ENCODE measurements around the gene ZNF813. TPM values are rescaled to one million over a fixed set of nuclear protein-coding genes. Genes with fewer than 3 reads are reported as not detected.

ZNF813 gene
- total RNA-seq, 1 experiment from 2014 or later, result not detected

DNA sequence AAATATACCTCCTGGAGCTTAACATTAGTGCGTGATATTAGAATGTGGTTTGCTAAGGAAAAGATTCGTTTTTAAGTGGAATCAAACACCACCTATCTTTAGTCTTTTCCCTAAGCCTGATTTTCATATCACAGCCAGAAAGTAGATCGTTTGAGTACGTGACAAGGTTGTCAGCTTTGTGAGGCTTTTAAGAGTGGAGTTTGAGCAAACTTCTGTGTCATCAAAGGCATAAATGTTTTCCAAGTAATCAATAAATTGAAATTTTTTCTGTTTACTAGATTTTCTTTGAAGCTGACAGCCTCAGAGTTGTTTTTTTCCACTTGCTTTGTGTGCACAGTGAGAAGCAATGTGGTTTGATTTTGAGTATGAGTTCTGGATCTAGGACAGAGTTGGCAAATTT, 63.9 kb downstream of the ZNF813 start:
- Histone ChIP-seq H3K79me2 (ENCODE audit: insufficient read depth, low read length) (no peaks in the 10 kb centered on the region), H3K9me3 (ENCODE audit: control insufficient read depth in 1 of 2, insufficient read depth in 1 of 2, low read depth in 1 of 2, low read length in 2 of 2) (peaks cover 7 to 24% of the 10 kb centered on the region in 2 experiments; a peak in 2 of 4 replicates), H3K4me1 (ENCODE audit: control insufficient read depth in 1 of 2, insufficient read depth in 2 of 2, low read length in 2 of 2) (no peaks in the 10 kb centered on the region), H3K9me2 (ENCODE audit: insufficient read depth) (no peaks in the 10 kb centered on the region), H3K4me2 (ENCODE audit: low read length) (no peak overlapping the region), H3K27me3 (ENCODE audit: insufficient read depth, low read length) (no peaks in the 10 kb centered on the region), H2AFZ (ENCODE audit: low read depth, low read length, poor library complexity, severe bottlenecking) (no peak overlapping the region), H3K27ac (ENCODE audit: low read depth, low read length) (no peak overlapping the region), H3K9ac (ENCODE audit: low read length) (no peak overlapping the region), H3K4me3 (replicated peaks in 1 of 2; ENCODE audit: low read depth in 1 of 2, low read length in 2 of 2) (no peak overlapping the region), H3K36me3 (ENCODE audit: control insufficient read depth in 1 of 2, insufficient read depth in 2 of 2, low read length in 2 of 2) (no peaks in the 10 kb centered on the region), H4K20me1 (ENCODE audit: insufficient read depth) (no peaks in the 10 kb centered on the region)
- ChIA-PET RAD21 (ENCODE audit: low non-redundant PET in 1 of 2, low total read pairs in 2 of 2, uncharacterized antibody in 2 of 2, unreplicated experiment in 2 of 2) (no interaction called here), POLR2A (no interaction called here), CTCF (no interaction called here)
- ATAC-seq, result no peak
- no peak for TF ChIP-seq CEBPB (IDR thresholded peaks at IDR 0.05; ENCODE audit: low read depth)
- intact Hi-C loops (cut with micrococcal nuclease), result no loop called here
- BruUV-seq (replicated peaks), result no TSS peak
- no peak for DNase-seq (ENCODE audit: low read depth, low spot score)

DNA sequence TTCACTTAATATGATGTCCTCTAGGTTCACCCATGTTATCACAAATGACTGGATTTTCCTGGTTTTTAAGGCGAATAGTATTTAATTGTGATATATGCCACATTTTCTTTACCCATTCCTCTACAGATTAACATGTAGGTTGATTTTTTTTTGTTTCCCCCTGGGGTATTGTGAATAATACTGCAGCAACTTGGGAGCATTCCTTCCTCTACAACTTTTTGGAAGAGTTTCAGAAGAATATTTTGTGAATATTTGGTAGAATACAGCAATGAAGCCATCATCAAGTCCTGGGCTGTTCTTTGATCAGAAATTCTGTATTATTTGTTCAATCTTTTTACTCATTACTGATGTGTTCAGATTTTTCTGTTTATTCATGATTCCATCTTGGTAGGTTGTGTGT, 64.8 kb downstream of the ZNF813 start:
- H4K20me1 ChIP-seq (ENCODE audit: insufficient read depth), result no peaks in the 10 kb centered on the region
- TF ChIP-seq POLR2AphosphoS5 (IDR thresholded peaks at IDR 0.05; ENCODE audit: low read depth, low read length) (no peak), POLR2A (IDR thresholded peaks at IDR 0.05; ENCODE audit: borderline replicate concordance, extremely low read depth, insufficient read depth, insufficient read length) (no peak), RAD21 (IDR thresholded peaks at IDR 0.05; ENCODE audit: low read depth) (no peak), EZH2 (IDR thresholded peaks at IDR 0.05) (no peak), ZNF274 (IDR thresholded peaks at IDR 0.05; ENCODE audit: low read depth, low read length) (no peak), SP1 (IDR thresholded peaks at IDR 0.05; ENCODE audit: low read depth) (no peak)
- TF ChIP-seq, protein P1, sequence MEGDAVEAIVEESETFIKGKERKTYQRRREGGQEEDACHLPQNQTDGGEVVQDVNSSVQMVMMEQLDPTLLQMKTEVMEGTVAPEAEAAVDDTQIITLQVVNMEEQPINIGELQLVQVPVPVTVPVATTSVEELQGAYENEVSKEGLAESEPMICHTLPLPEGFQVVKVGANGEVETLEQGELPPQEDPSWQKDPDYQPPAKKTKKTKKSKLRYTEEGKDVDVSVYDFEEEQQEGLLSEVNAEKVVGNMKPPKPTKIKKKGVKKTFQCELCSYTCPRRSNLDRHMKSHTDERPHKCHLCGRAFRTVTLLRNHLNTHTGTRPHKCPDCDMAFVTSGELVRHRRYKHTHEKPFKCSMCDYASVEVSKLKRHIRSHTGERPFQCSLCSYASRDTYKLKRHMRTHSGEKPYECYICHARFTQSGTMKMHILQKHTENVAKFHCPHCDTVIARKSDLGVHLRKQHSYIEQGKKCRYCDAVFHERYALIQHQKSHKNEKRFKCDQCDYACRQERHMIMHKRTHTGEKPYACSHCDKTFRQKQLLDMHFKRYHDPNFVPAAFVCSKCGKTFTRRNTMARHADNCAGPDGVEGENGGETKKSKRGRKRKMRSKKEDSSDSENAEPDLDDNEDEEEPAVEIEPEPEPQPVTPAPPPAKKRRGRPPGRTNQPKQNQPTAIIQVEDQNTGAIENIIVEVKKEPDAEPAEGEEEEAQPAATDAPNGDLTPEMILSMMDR (IDR thresholded peaks at IDR 0.05 in 2 of 3, conservative IDR thresholded peaks at IDR 0.05 in 1 of 3; ENCODE audit: borderline replicate concordance in 1 of 3, insufficient read depth in 1 of 3, low read depth in 2 of 3, low read length in 2 of 3), result no peak
- TF ChIP-seq, protein P2, sequence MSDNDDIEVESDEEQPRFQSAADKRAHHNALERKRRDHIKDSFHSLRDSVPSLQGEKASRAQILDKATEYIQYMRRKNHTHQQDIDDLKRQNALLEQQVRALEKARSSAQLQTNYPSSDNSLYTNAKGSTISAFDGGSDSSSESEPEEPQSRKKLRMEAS (IDR thresholded peaks at IDR 0.05), result no peak
- no peak for ATAC-seq
- H3K4me3 ChIP-seq (replicated peaks in 1 of 2; ENCODE audit: low read depth in 1 of 2, low read length in 2 of 2), result no peak overlapping the region
- CTCF ChIA-PET, result no interaction called here
- POLR2A ChIA-PET, result no interaction called here
- H3K9me3 ChIP-seq (ENCODE audit: control insufficient read depth in 1 of 2, insufficient read depth in 1 of 2, low read depth in 1 of 2, low read length in 2 of 2), result peaks cover 4 to 22% of the 10 kb centered on the region in 2 experiments; a peak in 2 of 4 replicates
- DNase-seq (ENCODE audit: low read depth, low spot score), result no peak
- BruUV-seq (replicated peaks), result no TSS peak
- H3K27me3 ChIP-seq (ENCODE audit: insufficient read depth, low read length), result no peaks in the 10 kb centered on the region
- no peak overlapping the region for H2AFZ ChIP-seq (ENCODE audit: low read depth, low read length, poor library complexity, severe bottlenecking)
- no peak overlapping the region for H3K9ac ChIP-seq (ENCODE audit: low read length)
- intact Hi-C loops (cut with micrococcal nuclease), result no loop called here
- H3K4me2 ChIP-seq (ENCODE audit: low read length), result no peak overlapping the region
- no peaks in the 10 kb centered on the region for H3K4me1 ChIP-seq (ENCODE audit: control insufficient read depth in 1 of 2, insufficient read depth in 2 of 2, low read length in 2 of 2)
- H3K36me3 ChIP-seq (ENCODE audit: control insufficient read depth in 1 of 2, insufficient read depth in 2 of 2, low read length in 2 of 2), result no peaks in the 10 kb centered on the region
- H3K9me2 ChIP-seq (ENCODE audit: insufficient read depth), result no peaks in the 10 kb centered on the region
- H3K79me2 ChIP-seq (ENCODE audit: insufficient read depth, low read length), result no peaks in the 10 kb centered on the region
- RAD21 ChIA-PET (ENCODE audit: low non-redundant PET in 1 of 2, low total read pairs in 2 of 2, uncharacterized antibody in 2 of 2, unreplicated experiment in 2 of 2), result no interaction called here
- H3K27ac ChIP-seq (ENCODE audit: low read depth, low read length), result no peak overlapping the region
